GM21423 (cell line): ENCODE results near the gene INPP4A.
A peak's percentile ranks its signal among the peaks of the same experiment; 100 is the strongest.
"Not testable (repeated sequence)": the region's sequence is repeated elsewhere in the genome, so short reads cannot be mapped to it uniquely, and the experiment has no call there.

Source experiments
- ATAC-seq: cut with Tn5 transposase; IDR thresholded peaks from one replicate; pipeline ENCODE4 v1.9.1; 2021; ENCODE audit warnings: mild to moderate bottlenecking, moderate library complexity; ENCODE audit not compliant: unreplicated experiment

The INPP4A gene

DNA sequence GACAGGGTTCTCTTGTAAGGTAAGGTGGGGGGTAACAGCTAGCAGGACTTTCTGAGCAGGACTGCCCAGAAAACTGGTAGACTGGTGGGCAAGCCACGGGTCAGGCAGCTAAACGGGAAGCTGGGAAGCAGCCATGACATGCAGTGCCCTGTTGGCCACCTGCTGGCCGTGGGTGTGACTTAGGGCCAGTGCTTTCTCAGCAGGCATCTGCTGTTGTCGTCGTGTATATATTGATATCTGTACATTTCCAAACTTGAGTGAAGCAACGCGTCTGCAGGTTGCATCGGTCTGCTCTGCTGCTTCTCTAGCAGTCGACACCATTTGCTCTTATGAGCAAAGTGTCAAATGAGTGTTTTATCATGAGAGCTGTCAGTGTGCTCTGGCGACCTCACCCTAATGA, 132.7 kb downstream of the INPP4A start:
- no peak for ATAC-seq

GRCh38 chr2:98578231-98578630, 133.6 kb downstream of the INPP4A start:
- ATAC-seq, result no peak

DNA sequence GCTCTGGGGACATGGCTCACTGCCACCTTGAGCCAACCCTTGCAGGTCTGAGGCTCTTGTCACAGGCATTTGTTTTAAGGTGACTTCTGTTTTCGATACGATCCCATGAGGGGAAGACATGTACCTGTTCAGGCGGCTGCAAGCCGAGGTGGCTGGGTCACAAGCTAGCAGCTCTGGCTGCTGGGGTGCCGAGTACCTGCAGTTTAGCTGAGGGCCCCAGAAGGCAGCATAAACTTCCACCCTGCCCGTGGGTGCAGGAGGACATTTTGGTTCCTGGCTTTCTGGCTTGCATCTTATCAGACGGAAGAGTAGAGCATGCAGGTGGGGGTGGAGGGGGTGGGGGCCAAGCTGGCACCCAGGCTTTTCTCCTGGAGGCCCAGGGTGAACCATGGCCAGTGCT, 135.3 kb downstream of the INPP4A start:
- ATAC-seq, result no peak

DNA sequence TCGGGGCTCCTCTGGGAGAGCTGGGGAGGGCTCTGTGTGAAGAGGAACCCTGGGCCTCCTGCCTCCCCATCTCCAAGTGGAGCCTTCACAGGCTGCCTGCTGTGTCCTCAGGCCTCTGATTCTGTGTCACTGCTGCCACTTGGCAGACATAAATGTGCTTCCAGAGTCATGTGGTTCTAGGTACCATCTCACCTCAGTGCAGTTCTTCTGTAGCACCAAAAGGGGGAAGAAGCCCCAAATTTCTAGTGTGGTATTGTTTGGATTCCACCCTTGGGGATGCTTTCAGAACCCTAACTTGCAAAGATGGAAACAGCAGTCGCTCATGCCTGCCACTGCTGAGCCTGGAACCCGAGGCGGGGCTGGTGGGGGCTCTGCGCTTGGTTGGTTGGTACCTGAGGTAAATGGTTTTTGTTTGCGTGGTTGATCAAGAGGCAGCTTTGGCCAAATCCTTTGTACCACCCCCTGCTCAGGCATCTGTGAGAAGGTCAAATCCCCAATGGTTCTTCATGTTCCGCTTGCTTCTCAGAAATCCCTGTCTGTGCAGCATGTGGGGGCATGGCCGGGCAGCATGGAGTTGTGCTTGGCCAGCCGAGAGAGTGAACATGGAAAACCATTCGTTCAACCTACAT, 136.1 kb downstream of the INPP4A start:
- ATAC-seq, result no peak

GRCh38 chr2:98582523-98582922, 137.9 kb downstream of the INPP4A start:
- no peak for ATAC-seq

- no peak for ATAC-seq
Measured at GRCh38 chr2:98583276-98583675, 138.6 kb downstream of the INPP4A start.

DNA sequence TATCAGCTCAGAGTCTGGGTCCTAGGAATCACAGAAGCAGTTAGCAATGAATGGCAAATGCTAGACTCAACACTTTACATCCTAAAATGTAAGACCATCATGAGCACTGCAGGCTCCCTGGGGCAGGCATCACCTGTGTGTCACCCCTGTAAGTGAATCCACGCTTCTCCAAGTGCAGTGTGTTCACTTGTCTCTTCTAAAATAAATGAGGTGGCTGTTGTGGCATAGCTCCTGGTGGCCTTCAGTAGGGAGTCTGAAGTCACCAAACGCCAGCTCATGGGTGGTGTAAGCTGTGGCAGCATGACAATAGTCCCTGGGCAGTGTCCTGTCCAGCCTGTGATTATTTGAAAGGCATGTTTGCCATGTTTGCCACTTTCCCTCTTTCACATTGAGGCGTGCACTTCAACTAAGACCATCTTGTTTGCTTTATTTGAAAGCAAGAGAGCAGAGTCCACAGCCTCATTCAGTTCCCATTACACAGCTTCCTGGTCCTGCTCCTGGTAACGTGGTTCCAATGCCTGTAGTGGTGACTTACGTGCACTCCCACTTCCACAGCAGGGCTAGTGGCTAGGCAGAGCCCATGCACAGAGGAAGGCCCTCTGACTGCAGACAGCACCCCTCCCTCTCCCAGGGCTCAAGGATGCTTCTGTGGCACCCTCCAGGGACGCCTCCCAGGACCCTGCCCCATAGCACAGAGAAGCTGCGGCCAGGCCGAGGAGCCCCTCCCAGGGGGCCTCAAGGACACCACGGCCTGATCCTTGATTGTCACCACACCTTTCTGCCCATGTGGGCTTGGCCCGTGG, 139.4 kb downstream of the INPP4A start:
- no peak for ATAC-seq

DNA sequence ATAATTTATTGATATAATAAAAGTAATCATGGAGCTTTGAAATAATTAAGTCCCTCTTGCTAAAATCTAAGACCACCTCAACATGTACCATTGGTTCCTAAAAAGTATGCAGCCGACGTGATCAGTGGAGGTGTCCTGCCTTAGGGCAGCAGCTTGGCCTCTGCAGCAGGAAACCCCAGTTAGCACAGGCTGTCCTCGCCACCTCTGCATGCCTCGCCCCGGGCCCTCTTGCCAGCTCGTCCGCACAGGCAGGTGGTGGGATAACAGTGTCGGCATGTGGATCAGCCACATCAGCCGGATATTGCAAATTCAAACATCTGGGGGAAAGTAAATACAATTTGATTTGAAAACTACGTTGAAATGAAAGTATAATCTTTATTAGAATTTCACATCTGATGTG, 140.7 kb downstream of the INPP4A start:
- no peak for ATAC-seq

GRCh38 chr2:98586551-98587140, 142.0 kb downstream of the INPP4A start:
- ATAC-seq, result no peak

DNA sequence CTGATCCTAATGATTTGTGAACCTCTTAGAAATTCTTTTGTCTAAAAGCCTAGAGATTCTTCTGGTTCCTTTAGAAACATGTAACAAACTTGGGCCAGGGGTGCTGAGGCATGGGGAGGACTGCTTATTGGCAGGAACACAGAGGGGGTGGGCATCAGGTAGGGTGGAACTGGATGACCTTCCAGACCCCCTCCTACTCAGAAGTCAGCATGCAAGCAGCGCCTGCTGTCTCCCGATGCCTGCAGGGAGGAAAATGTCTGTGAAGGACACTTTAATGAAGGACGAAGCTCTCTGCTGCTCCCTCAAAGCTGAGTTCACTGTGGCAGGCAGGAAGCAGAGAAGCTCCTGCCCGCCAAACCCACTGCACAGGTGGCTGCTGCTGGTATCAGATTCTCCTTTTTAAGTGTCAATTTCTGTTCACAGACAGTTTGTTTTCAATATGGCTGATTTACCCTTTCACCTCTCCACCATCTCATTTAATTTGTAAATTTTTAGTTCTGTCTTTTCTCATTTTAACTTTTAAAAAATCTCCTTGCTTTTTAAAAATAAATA, 144.3 kb downstream of the INPP4A start:
- ATAC-seq, result no peak

DNA sequence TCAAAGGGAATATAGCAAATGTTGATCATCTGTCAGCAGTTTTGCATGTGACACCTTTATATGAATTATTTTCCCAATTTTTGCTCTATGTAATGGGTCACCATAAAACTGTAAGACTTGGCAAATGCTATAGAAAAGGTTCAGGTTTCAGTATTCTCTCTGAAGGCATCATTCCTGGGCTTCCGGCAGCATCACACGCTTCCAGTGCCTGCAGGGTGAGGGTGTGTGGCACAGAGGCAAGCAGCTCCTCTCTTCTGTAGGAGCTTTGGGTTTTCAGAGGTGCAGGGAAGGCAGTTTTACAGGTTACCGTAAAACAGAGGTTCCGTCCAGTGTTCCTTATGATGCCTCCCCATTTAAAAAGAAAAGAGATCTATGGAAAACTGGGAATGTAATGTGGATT, 144.8 kb downstream of the INPP4A start:
- ATAC-seq, result no peak

GRCh38 chr2:98592565-98592964, 147.9 kb downstream of the INPP4A start:
- no peak for ATAC-seq

GRCh38 chr2:98594665-98595064, 150.0 kb downstream of the INPP4A start:
- ATAC-seq, result not testable (repeated sequence)

DNA sequence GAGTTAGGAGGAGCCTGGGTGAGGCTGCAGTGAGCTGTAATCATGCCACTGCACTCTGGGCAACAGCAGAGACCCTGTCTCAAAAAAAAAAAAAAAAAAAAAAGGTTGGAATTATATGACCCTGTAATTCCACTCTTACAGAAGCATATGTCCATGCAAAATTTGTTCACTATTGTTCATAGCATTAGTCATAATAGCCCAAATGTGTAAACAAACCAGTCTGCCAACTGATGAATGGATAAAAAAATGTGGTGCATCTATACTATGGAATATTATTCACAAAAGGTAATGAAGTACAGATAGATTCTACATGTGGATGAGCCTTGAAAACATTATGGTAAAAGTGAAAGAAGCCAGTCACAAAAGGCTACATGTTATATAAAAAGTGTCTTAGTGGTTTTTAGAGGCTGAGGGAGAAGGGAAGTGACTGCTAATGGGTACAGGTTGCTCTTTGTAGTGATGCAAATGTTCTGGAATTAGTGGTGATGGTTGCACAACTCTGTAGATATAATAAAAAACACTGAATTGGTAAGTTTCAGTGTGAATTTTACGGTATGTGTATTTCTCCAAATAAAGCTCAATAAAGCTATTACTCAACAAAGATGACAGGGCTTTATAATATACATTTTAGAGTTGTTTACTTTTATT, 154.2 kb downstream of the INPP4A start:
- no peak for ATAC-seq

DNA sequence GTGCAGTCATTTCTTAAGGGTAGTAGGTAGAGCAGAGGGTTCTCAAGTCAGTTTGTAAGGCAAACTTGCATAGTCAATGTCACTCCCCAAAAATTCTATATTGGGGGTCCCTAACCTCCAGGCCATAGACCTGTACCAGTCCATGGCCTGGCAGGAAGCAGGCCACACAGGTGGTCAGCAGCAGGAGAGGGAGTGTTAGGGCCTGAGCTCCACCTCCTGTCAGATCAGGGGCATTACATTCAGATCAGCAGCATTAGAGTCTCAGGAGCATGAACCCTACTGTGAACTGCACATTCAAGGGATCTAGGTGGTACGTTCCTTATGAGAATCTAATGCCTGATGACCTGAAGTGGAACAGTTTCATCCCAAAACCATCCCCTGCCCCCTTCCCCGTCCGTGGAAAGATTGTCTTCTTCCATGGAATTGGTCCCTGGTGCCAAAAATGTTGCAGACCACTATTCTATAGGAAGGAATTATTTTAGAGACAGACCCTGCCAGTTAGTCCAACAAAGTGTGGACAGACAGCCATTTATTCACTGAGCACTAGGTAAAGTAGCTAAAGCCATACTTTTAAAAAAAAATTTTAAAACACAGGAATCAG, 157.0 kb downstream of the INPP4A start:
- ATAC-seq, result peak; percentile 77

DNA sequence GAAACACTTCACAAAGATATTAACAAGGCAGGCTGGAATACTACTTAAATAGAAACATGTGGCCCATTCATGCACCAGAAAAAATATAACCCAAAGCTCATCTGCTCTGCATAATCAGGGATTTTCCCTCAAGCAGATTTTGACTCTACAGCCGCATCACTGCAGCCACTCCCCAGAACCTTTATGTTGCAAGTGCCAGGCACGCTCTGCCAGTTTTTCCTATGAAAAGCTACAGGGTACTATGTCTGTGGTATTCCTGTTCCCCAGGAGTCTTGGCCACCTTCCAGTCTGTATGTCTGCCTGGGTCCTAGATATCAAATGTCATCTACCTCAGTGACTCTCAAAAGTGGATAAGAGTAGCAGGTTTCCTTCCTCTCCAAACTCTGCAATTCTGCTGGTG, 159.9 kb downstream of the INPP4A start:
- no peak for ATAC-seq

DNA sequence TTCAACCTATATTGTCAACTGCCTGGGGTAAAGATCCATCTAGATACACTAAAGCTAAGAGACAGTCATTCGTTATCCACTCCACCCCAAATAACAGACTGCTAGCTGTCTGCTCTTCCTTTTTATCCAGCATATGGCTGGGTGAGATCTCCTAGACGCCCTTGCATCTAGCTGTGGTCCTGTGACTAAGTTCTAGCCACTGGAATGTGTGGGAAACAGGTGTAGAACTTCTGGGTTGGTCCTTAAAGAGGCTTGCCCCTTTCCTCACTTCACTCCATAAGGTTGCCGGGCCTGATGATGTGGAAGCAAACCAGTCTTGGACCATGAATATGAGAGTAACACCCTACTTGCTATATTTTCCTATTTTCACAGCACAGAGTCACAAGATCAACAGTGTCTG, 160.4 kb downstream of the INPP4A start:
- ATAC-seq, result no peak

GRCh38 chr2:98606431-98606830, 161.8 kb downstream of the INPP4A start:
- no peak for ATAC-seq

DNA sequence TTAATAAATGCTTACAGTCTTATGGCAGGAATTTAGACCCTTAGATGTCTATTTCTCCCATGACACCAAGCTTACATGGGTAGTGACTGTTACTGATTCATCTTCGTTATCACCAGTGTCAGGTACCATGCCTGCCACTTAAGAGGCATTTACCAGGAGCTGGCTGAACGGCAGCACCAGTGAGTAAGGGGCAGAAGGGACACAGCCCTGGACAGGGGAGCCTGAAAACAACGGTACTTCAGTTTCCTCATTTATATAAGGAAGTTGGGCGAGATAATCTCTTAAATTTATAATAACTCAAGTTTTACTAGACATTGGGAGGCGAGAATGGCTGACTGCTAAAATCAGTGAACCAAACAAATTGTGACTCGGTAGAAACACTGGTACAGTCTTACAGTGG, 162.4 kb downstream of the INPP4A start:
- no peak for ATAC-seq

DNA sequence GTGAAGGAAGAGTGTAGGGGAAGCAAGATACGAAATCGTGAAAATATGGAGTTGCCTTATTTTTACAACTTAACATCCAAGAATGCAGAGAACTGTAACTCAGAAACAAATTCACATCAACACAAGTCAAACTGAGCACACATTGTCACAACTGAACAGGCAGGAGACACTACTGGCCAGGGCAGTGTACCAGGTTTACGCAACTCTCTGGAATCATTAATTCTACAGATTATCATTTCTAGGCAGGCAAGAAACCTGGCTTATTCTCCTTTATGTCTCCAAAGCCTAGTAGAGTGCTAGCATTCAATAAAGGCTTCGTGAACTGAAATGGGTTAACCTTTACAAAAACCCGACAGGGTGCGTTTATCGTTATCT, 163.1 kb downstream of the INPP4A start:
- no peak for ATAC-seq
